ENCODE measurements around the gene MITF. TPM values are rescaled to one million over a fixed set of nuclear protein-coding genes. Genes with fewer than 3 reads are reported as not detected.

The MITF gene
- total RNA-seq, 2 donors from 2014 or later, result 0.28 TPM; not detected in 1

DNA sequence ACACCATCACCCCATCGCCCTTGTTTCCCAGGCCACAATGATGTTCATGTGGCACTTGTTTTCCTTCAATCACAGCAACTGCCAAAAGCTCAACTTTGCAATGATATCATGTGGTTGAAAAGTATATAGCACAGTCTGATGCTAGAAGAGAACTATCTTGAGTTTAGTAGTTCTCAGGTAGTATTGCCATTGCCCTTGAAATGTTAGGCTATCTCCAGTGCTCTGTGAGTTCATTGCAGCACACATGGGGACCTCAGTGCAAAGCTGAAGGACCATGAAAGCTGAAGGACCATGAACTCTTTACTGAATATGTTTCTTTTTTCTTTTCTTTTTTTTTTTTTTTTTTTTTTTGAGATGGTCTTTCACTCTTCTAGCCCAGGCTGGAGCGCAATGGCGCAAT lies 224.4 kb downstream of the MITF start:
- Mint-ChIP-seq H3K9me3 (no peaks in the 10 kb centered on the region), H3K4me3 (no peak overlapping the region), H3K27me3 (no peaks in the 10 kb centered on the region), H3K27ac (no peak overlapping the region), H3K4me1 (ENCODE audit: low read depth in 2 of 2) (no peaks in the 10 kb centered on the region), H3K36me3 (no peaks in the 10 kb centered on the region)
- DNase-seq (ENCODE audit: low spot score) (no peak), ATAC-seq (no peak)

- Mint-ChIP-seq H3K9me3 (peaks cover 3% of the 10 kb centered on the region), H3K27ac (no peak overlapping the region), H3K4me1 (ENCODE audit: low read depth in 2 of 2) (no peaks in the 10 kb centered on the region), H3K4me3 (no peak overlapping the region), H3K27me3 (no peaks in the 10 kb centered on the region), H3K36me3 (no peaks in the 10 kb centered on the region)
- ATAC-seq, result no peak
- DNase-seq (ENCODE audit: low spot score), result no peak
Measured at GRCh38 chr3:69967156-69967555, 227.9 kb downstream of the MITF start.

- ATAC-seq (no peak), DNase-seq (ENCODE audit: low spot score) (no peak)
- no peaks in the 10 kb centered on the region for H3K36me3 Mint-ChIP-seq
- H3K9me3 Mint-ChIP-seq, result peaks cover 7% of the 10 kb centered on the region
- no peaks in the 10 kb centered on the region for H3K27me3 Mint-ChIP-seq
- H3K4me3 Mint-ChIP-seq, result no peak overlapping the region
- no peaks in the 10 kb centered on the region for H3K4me1 Mint-ChIP-seq (ENCODE audit: low read depth in 2 of 2)
- no peak overlapping the region for H3K27ac Mint-ChIP-seq
Measured at GRCh38 chr3:69970827-69971226, 231.6 kb downstream of the MITF start.

DNA sequence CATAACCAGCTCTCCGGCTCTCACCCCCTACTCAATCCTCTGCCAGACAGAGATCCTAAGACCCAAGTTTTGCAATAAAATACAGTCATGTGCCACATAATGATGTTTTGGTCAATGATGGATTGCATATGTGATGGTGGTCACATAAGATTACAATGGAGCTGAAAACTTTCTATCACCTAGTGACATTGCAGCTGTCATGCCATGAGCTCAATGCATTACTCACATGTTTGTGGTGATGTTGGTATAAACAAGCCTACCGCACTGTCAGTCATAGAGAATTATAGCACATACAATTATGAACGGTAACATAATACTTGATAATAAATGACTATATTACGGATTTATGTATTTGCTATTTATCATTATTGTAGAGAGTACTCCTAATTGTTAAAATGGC lies 233.4 kb downstream of the MITF start:
- no peak for ATAC-seq
- H3K4me3 Mint-ChIP-seq, result no peak overlapping the region
- no peaks in the 10 kb centered on the region for H3K27me3 Mint-ChIP-seq
- H3K9me3 Mint-ChIP-seq, result peaks cover 7% of the 10 kb centered on the region
- H3K27ac Mint-ChIP-seq, result no peak overlapping the region
- DNase-seq (ENCODE audit: low spot score), result no peak
- no peaks in the 10 kb centered on the region for H3K36me3 Mint-ChIP-seq
- no peaks in the 10 kb centered on the region for H3K4me1 Mint-ChIP-seq (ENCODE audit: low read depth in 2 of 2)

DNA sequence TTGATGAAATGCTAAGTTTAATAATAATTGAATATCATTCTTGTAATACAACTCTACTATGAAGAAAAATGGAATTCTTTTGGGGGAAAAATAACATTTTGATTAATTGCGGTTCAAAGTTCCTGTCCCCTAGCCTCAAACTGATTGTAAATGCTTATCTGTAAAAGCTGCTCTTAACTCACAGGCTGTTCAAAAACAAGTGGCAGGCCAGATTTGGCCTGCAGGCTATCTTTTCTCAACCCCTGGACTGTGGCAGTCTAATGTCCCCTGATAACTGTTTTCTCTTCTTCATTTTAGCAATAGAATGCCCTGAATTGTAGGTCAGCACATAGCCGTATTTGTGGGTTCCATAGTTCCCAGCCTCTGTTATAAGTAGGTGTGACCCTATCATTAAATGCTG lies 236.8 kb downstream of the MITF start:
- Mint-ChIP-seq H3K4me3 (no peak overlapping the region), H3K4me1 (ENCODE audit: low read depth in 2 of 2) (no peaks in the 10 kb centered on the region), H3K9me3 (peaks cover 4% of the 10 kb centered on the region), H3K27me3 (no peaks in the 10 kb centered on the region), H3K27ac (no peak overlapping the region), H3K36me3 (no peaks in the 10 kb centered on the region)
- no peak for DNase-seq (ENCODE audit: low spot score)
- no peak for ATAC-seq

DNA sequence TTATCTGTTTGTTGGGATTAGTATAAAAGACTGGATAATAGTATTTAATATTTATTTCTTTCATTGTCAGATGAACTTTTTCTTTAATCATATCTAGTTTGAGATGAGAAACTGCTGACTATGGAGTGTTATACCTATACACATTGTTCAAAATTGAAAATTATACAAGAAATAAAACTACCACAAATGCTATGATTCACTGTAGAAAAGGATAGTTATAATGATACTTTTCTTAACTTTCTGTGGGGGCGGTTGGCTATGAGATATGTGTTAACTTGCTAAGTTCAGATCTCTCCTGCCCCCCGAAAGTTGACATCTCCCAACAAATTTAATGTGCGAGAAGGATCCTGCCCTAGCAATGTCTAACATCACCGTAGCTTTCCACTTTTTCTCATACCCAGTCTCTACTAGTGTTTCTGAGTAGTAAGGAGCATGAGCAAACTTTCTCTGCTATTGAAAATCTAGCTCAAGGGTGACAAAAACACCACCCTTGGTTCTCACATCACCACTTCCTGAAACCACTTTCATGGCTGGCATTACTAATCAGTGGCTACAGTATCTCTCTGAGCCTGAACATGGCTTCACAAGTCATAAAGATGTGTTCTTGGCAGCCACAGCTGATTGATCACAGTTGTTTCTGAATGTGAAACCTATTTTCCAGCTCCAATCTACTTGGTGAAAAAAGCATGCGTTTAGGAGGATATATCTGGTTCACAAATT lies 244.4 kb downstream of the MITF start:
- ATAC-seq (peak in 1 of 2 donors; percentile 57), DNase-seq (ENCODE audit: low spot score) (no peak)
- H3K9me3 Mint-ChIP-seq, result peaks cover 8% of the 10 kb centered on the region
- no peaks in the 10 kb centered on the region for H3K36me3 Mint-ChIP-seq
- no peaks in the 10 kb centered on the region for H3K27me3 Mint-ChIP-seq
- H3K27ac Mint-ChIP-seq, result no peak overlapping the region
- no peaks in the 10 kb centered on the region for H3K4me1 Mint-ChIP-seq (ENCODE audit: low read depth in 2 of 2)
- H3K4me3 Mint-ChIP-seq, result no peak overlapping the region

- Mint-ChIP-seq H3K4me3 (no peak overlapping the region), H3K9me3 (peaks cover 8% of the 10 kb centered on the region), H3K27ac (no peak overlapping the region), H3K36me3 (no peaks in the 10 kb centered on the region), H3K27me3 (no peaks in the 10 kb centered on the region), H3K4me1 (ENCODE audit: low read depth in 2 of 2) (no peaks in the 10 kb centered on the region)
- ATAC-seq (no peak), DNase-seq (ENCODE audit: low spot score) (no peak)
Measured at GRCh38 chr3:69985266-69985665, 246.0 kb downstream of the MITF start.

GRCh38 chr3:69986419-69986818 lies 247.2 kb downstream of the MITF start:
- no peak for DNase-seq (ENCODE audit: low spot score)
- H3K4me3 Mint-ChIP-seq, result no peak overlapping the region
- no peaks in the 10 kb centered on the region for H3K4me1 Mint-ChIP-seq (ENCODE audit: low read depth in 2 of 2)
- H3K9me3 Mint-ChIP-seq, result peaks cover 8% of the 10 kb centered on the region
- H3K36me3 Mint-ChIP-seq, result no peaks in the 10 kb centered on the region
- H3K27me3 Mint-ChIP-seq, result no peaks in the 10 kb centered on the region
- no peak for ATAC-seq
- no peak overlapping the region for H3K27ac Mint-ChIP-seq

DNA sequence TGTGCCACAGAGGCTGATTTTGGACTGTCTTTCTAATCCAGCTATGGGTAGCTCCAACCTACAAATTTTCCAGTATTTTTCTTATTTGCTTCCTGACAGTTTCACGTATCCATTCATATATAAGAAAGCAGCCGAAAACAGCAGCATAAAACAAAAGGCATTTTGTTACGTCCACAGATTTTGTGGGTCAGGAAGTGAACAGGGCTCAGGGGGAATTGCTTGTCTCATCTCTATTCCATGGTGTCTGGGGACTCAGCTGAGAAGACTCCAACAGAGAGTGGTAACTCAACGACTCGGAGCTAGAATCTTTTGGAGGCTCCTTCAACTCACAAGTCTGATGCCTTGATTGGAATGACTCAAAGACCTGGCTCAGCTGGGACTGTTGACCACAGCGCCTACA lies 248.6 kb downstream of the MITF start:
- Mint-ChIP-seq H3K9me3 (peaks cover 8% of the 10 kb centered on the region), H3K4me3 (no peak overlapping the region), H3K27me3 (no peaks in the 10 kb centered on the region), H3K27ac (no peak overlapping the region), H3K36me3 (no peaks in the 10 kb centered on the region), H3K4me1 (ENCODE audit: low read depth in 2 of 2) (no peaks in the 10 kb centered on the region)
- DNase-seq (ENCODE audit: low spot score), result no peak
- no peak for ATAC-seq

DNA sequence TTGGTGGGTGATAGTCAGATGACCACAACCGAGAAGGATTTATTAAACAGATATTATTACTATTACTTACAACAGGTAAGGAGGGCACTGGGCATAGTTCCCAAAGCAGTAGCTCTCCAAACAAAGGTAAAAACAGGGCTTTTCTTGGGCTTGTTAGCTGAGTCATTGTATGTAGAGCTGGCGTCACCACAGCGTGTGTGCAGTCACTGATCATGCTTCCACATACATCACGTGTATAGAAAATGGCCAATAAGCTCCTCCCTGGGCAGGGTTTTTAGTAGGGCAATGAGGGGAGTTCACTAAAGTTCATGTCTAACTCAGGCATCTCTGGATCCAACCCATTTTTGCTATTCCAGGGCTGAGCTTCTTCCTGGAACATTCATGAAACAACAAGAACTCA lies 254.5 kb downstream of the MITF start:
- Mint-ChIP-seq H3K27me3 (no peaks in the 10 kb centered on the region), H3K36me3 (no peaks in the 10 kb centered on the region)

DNA sequence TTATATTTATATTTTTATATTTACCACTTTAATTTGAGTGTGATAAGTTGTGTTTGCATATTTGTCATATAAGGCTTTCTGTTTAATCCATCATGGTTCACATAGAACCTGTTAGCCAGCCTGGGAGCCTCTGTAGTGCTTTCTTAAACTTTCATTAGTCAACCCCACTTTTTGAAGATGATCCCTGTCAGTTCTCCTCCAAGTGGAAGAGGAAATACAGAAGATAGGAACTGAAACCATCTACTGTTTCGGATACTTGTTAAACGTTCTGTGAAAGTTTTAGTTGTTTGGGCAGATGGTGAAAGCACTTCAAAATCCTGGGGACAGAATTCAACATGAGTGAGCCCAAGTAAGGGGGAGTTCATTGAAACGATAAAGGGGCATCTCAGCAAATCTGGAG lies 255.7 kb downstream of the MITF start:
- ATAC-seq (no peak), DNase-seq (ENCODE audit: low spot score) (no peak)
- Mint-ChIP-seq H3K9me3 (no peaks in the 10 kb centered on the region), H3K4me1 (ENCODE audit: low read depth in 2 of 2) (no peaks in the 10 kb centered on the region), H3K36me3 (no peaks in the 10 kb centered on the region), H3K27ac (no peak overlapping the region), H3K27me3 (no peaks in the 10 kb centered on the region), H3K4me3 (no peak overlapping the region)

More for the DNA sequence above, 254.5 kb downstream of the MITF start:
- H3K4me1 Mint-ChIP-seq (ENCODE audit: low read depth in 2 of 2), result no peaks in the 10 kb centered on the region
- no peak overlapping the region for H3K4me3 Mint-ChIP-seq
- no peaks in the 10 kb centered on the region for H3K9me3 Mint-ChIP-seq
- DNase-seq (ENCODE audit: low spot score) (no peak), ATAC-seq (no peak)
- H3K27ac Mint-ChIP-seq, result no peak overlapping the region

DNA sequence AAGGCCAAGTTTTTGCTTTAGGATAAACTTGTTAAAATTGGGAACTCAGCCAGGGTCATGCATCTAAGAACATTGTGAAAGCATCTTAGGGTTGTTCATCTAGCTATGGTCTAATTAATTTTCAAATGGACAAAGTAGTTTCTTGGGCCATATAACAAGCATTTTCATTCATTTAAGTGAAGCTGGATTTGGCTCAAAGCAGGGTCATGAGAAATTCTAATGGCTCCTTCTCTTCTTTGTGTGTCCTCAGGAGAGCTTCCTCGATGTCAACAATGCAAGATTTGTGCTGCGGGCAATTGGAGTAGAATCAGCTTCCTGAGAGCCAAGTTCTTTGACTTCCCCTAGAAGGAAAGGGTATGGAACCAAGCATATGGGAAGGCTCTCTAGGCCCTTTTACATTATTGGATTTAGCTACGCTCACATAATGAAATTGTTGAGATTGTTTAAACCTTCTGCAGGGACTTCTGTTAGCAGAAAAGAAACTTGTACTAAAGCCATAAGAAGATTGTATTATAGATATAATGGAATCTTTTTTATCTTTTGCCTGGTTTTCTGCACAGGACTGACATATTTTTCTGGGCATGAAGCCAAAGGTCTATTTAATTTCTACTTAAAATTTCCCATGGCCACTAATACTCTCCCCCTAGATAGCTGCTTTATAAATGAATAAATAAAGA lies 258.5 kb downstream of the MITF start:
- Mint-ChIP-seq H3K27ac (no peak overlapping the region), H3K4me3 (no peak overlapping the region), H3K9me3 (no peaks in the 10 kb centered on the region), H3K27me3 (no peaks in the 10 kb centered on the region), H3K36me3 (no peaks in the 10 kb centered on the region), H3K4me1 (ENCODE audit: low read depth in 2 of 2) (no peaks in the 10 kb centered on the region)
- DNase-seq (ENCODE audit: low spot score) (no peak), ATAC-seq (no peak)

DNA sequence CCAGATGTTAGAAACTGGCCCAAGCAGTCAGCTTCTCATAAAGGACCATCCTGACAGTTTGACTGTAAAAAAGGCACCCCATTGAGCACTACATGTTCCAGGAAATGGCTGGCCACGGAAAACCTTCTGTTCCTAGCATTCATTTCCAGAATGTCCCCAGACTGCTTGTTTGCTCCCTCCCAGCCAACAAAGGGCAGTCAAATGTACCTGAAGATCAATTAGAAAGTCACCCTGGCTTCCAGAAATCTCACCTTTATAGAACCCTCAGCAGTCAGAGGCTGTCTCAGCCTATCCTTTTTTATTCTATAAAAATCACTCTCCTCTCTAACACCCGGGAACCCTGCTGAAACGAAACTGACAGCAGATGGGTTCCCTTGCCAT lies 259.5 kb downstream of the MITF start:
- ATAC-seq, result no peak
- Mint-ChIP-seq H3K36me3 (no peaks in the 10 kb centered on the region), H3K27me3 (no peaks in the 10 kb centered on the region), H3K27ac (no peak overlapping the region), H3K4me3 (no peak overlapping the region), H3K4me1 (ENCODE audit: low read depth in 2 of 2) (no peaks in the 10 kb centered on the region), H3K9me3 (no peaks in the 10 kb centered on the region)
- DNase-seq (ENCODE audit: low spot score), result no peak

DNA sequence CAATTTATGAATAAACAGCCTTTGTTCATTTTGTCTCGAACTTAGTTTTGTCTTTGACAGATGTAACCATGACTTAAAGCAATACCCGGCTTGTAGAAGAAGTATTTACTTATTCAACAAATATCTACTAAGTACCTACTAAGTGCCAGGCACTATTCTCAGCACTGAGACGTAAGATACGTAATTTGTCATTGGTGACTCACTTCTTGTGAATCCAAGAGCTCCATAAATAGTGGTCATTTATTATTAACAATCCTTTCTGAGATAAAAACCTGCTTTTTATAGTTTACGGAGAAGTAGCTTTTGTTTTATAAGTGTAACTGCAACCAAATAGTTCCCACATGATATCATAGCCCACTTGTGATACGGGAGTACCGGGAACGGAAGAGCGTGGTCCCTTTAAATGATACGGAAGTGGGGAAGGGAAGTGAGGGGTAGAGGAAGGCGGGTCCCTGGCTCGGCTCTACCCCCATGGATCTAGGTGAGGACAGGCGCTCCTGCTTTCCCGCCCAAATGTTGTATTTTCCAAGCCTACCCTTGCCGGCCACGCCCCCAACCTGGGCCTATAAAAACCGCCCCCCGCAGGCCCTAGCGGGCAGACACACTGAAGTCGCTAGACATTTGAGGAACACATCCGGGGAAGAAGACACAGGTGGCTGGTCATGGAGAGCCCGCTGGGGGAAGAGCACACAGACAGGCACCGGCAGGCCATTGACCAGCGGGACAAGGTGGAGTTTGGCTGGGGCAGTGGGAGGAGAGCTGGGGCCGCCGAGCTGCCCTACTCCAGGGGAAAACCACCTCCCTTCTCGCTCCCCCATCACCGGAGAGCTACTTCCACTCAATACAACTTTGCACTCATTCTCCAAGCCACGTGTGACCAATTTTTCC lies 260.1 kb downstream of the MITF start, which contains the start of gene SAMMSON:
Gene SAMMSON, plus strand, starts transcription at position 594 of the 888 bp plus-strand sequence.
- no peaks in the 10 kb centered on the region for H3K4me1 Mint-ChIP-seq (ENCODE audit: low read depth in 2 of 2)
- H3K27ac Mint-ChIP-seq, result no peak within 1 kb of the TSS

More for the DNA sequence above, 260.1 kb downstream of the MITF start, which contains the start of gene SAMMSON:
- Mint-ChIP-seq H3K4me3 (no peak within 1 kb of the TSS), H3K27me3 (no peaks in the 10 kb centered on the region), H3K9me3 (no peaks in the 10 kb centered on the region), H3K36me3 (no peaks in the 10 kb centered on the region)
- DNase-seq (ENCODE audit: low spot score) (no peak), ATAC-seq (no peak)
